Naive thymus-derived CD8-positive, alpha-beta T cell (primary cell): Measurements from ENCODE around the gene FREM3. TPM values are rescaled to one million over a fixed set of nuclear protein-coding genes. Genes with fewer than 3 reads are reported as not detected.
A peak's percentile ranks its signal among the peaks of the same experiment; 100 is the strongest.
"Not testable (repeated sequence)": the region's sequence is repeated elsewhere in the genome, so short reads cannot be mapped to it uniquely, and the experiment has no call there.

Experiments used
- ATAC-seq, 2 donors: fragments of 150-1000 bp; cut with Tn5 transposase in 1 of 2; sonication (Bioruptor Pico), chemical (Tn5 transposase) in 1 of 2; 1 replicate in 1 of 2; 2 replicates in 1 of 2; pipeline ENCODE4 v1.10.0; 2021; ENCODE audit warnings: mild to moderate bottlenecking in 2 of 2, moderate library complexity in 2 of 2
- POLR2A ChIA-PET: fragments of 350-600 bp; sonication (Branson Sonifier 250); formaldehyde crosslinking; loops from one replicate; lab custom pipeline; 2021; ENCODE audit warnings: antibody characterized with exemption; lab: Charles Lee
- DNase-seq, 10 donors: peaks; one replicate each; pipeline versions ENCODE4 v3.0.0 to v3.0.0-alpha.2; 2020 to 2022
- H3K27ac Mint-ChIP-seq, 10 donors: one replicate each; pipeline ENCODE4 v1.8.0; 2020 to 2022; ENCODE audit warnings: mild to moderate bottlenecking in 10 of 10, mixed read lengths in 10 of 10, moderate library complexity in 4 of 10, inconsistent platforms in 1 of 10
- H3K27me3 Mint-ChIP-seq, 5 donors: one replicate each; pipeline ENCODE4 v1.8.0; 2021 to 2022; ENCODE audit warnings: mixed read lengths in 5 of 5
- H3K36me3 Mint-ChIP-seq, 3 donors: one replicate each; pipeline ENCODE4 v1.8.0; 2020 to 2022; ENCODE audit warnings: mixed read lengths in 3 of 3, mild to moderate bottlenecking in 2 of 3, inconsistent platforms in 1 of 3
- H3K4me1 Mint-ChIP-seq, 4 donors: one replicate each; pipeline ENCODE4 v1.8.0; 2021 to 2022; ENCODE audit warnings: mixed read lengths in 4 of 4
- H3K4me3 Mint-ChIP-seq, 10 donors: one replicate each; pipeline ENCODE4 v1.8.0; 2020 to 2022; ENCODE audit warnings: mild to moderate bottlenecking in 10 of 10, mixed read lengths in 10 of 10, moderate library complexity in 6 of 10, inconsistent platforms in 1 of 10
- H3K9me3 Mint-ChIP-seq, 9 donors: one replicate each; pipeline ENCODE4 v1.8.0; 2020 to 2022; ENCODE audit warnings: mixed read lengths in 9 of 9, mild to moderate bottlenecking in 3 of 9, inconsistent platforms in 1 of 9, moderate library complexity in 1 of 9
- polyA plus RNA-seq, 3 donors: library from polyadenylated mRNA; unstranded; fragments of 300-500 nt; fragmentation: Illumina TruSeq; gene quantifications; one replicate each; pipeline ENCODE4 v1.2.3, GENCODE V29; 2021
- total RNA-seq, 8 experiments: library from RNA in 2 of 8; stranded (reverse) in 2 of 8; gene quantifications; one replicate each; pipeline ENCODE4 v1.2.3 and lab custom pipeline; 2021 to 2026

Gene FREM3
- total RNA-seq, result not detected
- not detected for polyA plus RNA-seq
- 0 reads per million in 6 experiments for total RNA-seq (lab: John Stamatoyannopoulos, UW)

- ATAC-seq (peak in 1 of 2 donors; percentile 25), DNase-seq (peak in 2 of 10 donors; percentile 7 to 9)
- H3K4me1 Mint-ChIP-seq, result peaks cover 9 to 19% (median 13%) of the 10 kb centered on the region in 4 donors
- peaks cover 0 to 18% (median 8%) of the 10 kb centered on the region in 3 donors for H3K36me3 Mint-ChIP-seq
- peaks cover 0 to 16% (median 3%) of the 10 kb centered on the region in 9 donors for H3K9me3 Mint-ChIP-seq
- H3K27me3 Mint-ChIP-seq, result peaks cover 13 to 60% (median 54%) of the 10 kb centered on the region in 5 donors
- H3K27ac Mint-ChIP-seq, result no peak within 1 kb of the TSS
- H3K4me3 Mint-ChIP-seq, result peak within 1 kb of the TSS; percentile 16 to 77 (median 70)
- POLR2A ChIA-PET, result no interaction called here
Measured at GRCh38 chr4:143700416-143701352, at the start of gene FREM3. Gene FREM3, minus strand, starts transcription at chr4:143700675. Its CDS starts 0 bp downstream, at chr4:143700675.

GRCh38 chr4:143745874-143746273 lies 45.4 kb upstream of the FREM3 start:
- H3K4me1 Mint-ChIP-seq, result no peaks in the 10 kb centered on the region
- no peak overlapping the region for H3K27ac Mint-ChIP-seq
- DNase-seq, result no peak
- POLR2A ChIA-PET, result no interaction called here
- ATAC-seq, result no peak
- peaks cover 0 to 4% (median 0%) of the 10 kb centered on the region in 3 donors for H3K36me3 Mint-ChIP-seq
- no peaks in the 10 kb centered on the region for H3K27me3 Mint-ChIP-seq
- H3K9me3 Mint-ChIP-seq, result no peaks in the 10 kb centered on the region
- no peak overlapping the region for H3K4me3 Mint-ChIP-seq

- no peak for ATAC-seq
- H3K4me1 Mint-ChIP-seq, result no peaks in the 10 kb centered on the region
Measured at GRCh38 chr4:143743591-143743990, 43.1 kb upstream of the FREM3 start.

GRCh38 chr4:143742834-143743233 lies 42.4 kb upstream of the FREM3 start:
- Mint-ChIP-seq H3K27ac (no peak overlapping the region), H3K27me3 (no peaks in the 10 kb centered on the region), H3K9me3 (no peaks in the 10 kb centered on the region), H3K4me3 (no peak overlapping the region), H3K36me3 (peaks cover 0 to 4% (median 0%) of the 10 kb centered on the region in 3 donors), H3K4me1 (no peaks in the 10 kb centered on the region)
- ATAC-seq, result no peak
- no peak for DNase-seq
- POLR2A ChIA-PET, result no interaction called here

More at GRCh38 chr4:143743591-143743990, 43.1 kb upstream of the FREM3 start:
- Mint-ChIP-seq H3K4me3 (no peak overlapping the region), H3K27me3 (no peaks in the 10 kb centered on the region), H3K27ac (no peak overlapping the region), H3K36me3 (peaks cover 0 to 4% (median 0%) of the 10 kb centered on the region in 3 donors), H3K9me3 (no peaks in the 10 kb centered on the region)
- DNase-seq, result no peak
- POLR2A ChIA-PET, result no interaction called here

- ATAC-seq, result no peak
- H3K9me3 Mint-ChIP-seq, result peaks cover 0 to 5% (median 0%) of the 10 kb centered on the region in 9 donors
- H3K27me3 Mint-ChIP-seq, result no peaks in the 10 kb centered on the region
- H3K36me3 Mint-ChIP-seq, result no peaks in the 10 kb centered on the region
- no peak for DNase-seq
- peaks cover 0 to 2% (median 0%) of the 10 kb centered on the region in 4 donors for H3K4me1 Mint-ChIP-seq
- no peak overlapping the region for H3K27ac Mint-ChIP-seq
- POLR2A ChIA-PET, result no interaction called here
- no peak overlapping the region for H3K4me3 Mint-ChIP-seq
Measured at GRCh38 chr4:143736861-143737260, 36.4 kb upstream of the FREM3 start.

GRCh38 chr4:143736061-143736460 lies 35.6 kb upstream of the FREM3 start:
- ATAC-seq, POLR2A ChIA-PET, H3K27me3 Mint-ChIP-seq, H3K4me3 Mint-ChIP-seq, H3K36me3 Mint-ChIP-seq, H3K9me3 Mint-ChIP-seq, H3K27ac Mint-ChIP-seq, H3K4me1 Mint-ChIP-seq, DNase-seq: not testable (repeated sequence)

GRCh38 chr4:143728166-143728565 lies 27.7 kb upstream of the FREM3 start:
- DNase-seq (no peak), ATAC-seq (no peak)
- H3K36me3 Mint-ChIP-seq, result no peaks in the 10 kb centered on the region
- no peaks in the 10 kb centered on the region for H3K27me3 Mint-ChIP-seq
- H3K9me3 Mint-ChIP-seq, result peaks cover 0 to 3% (median 0%) of the 10 kb centered on the region in 9 donors
- no peaks in the 10 kb centered on the region for H3K4me1 Mint-ChIP-seq
- no peak overlapping the region for H3K4me3 Mint-ChIP-seq
- POLR2A ChIA-PET, result no interaction called here
- H3K27ac Mint-ChIP-seq, result no peak overlapping the region

- no peaks in the 10 kb centered on the region for H3K4me1 Mint-ChIP-seq
- H3K9me3 Mint-ChIP-seq, result peaks cover 0 to 2% (median 0%) of the 10 kb centered on the region in 9 donors
- H3K27me3 Mint-ChIP-seq, result no peaks in the 10 kb centered on the region
- no peak overlapping the region for H3K27ac Mint-ChIP-seq
- no peaks in the 10 kb centered on the region for H3K36me3 Mint-ChIP-seq
- POLR2A ChIA-PET, result no interaction called here
- DNase-seq (no peak), ATAC-seq (no peak)
- H3K4me3 Mint-ChIP-seq, result no peak overlapping the region
Measured at GRCh38 chr4:143726714-143727113, 26.2 kb upstream of the FREM3 start.

- no peak for ATAC-seq
- Mint-ChIP-seq H3K9me3 (peaks cover 0 to 6% (median 0%) of the 10 kb centered on the region in 9 donors), H3K4me1 (no peaks in the 10 kb centered on the region), H3K27ac (no peak overlapping the region), H3K4me3 (no peak overlapping the region), H3K36me3 (no peaks in the 10 kb centered on the region), H3K27me3 (no peaks in the 10 kb centered on the region)
- POLR2A ChIA-PET, result no interaction called here
- no peak for DNase-seq
Measured at GRCh38 chr4:143721317-143721716, 20.8 kb upstream of the FREM3 start.

GRCh38 chr4:143718748-143719147 lies 18.3 kb upstream of the FREM3 start:
- H3K4me1 Mint-ChIP-seq, H3K4me3 Mint-ChIP-seq, H3K27ac Mint-ChIP-seq, H3K9me3 Mint-ChIP-seq, ATAC-seq, H3K36me3 Mint-ChIP-seq, H3K27me3 Mint-ChIP-seq, DNase-seq, POLR2A ChIA-PET: not testable (repeated sequence)

- no peak overlapping the region for H3K4me3 Mint-ChIP-seq
- no peak overlapping the region for H3K27ac Mint-ChIP-seq
- ATAC-seq (no peak), DNase-seq (no peak)
- POLR2A ChIA-PET, result no interaction called here
- no peaks in the 10 kb centered on the region for H3K36me3 Mint-ChIP-seq
- peaks cover 0 to 5% (median 0%) of the 10 kb centered on the region in 9 donors for H3K9me3 Mint-ChIP-seq
- no peaks in the 10 kb centered on the region for H3K27me3 Mint-ChIP-seq
- H3K4me1 Mint-ChIP-seq, result no peaks in the 10 kb centered on the region
Measured at GRCh38 chr4:143713955-143714625, 13.6 kb upstream of the FREM3 start.

GRCh38 chr4:143713553-143713952 lies 13.1 kb upstream of the FREM3 start:
- H3K4me3 Mint-ChIP-seq, result no peak overlapping the region
- peaks cover 0 to 1% (median 0%) of the 10 kb centered on the region in 5 donors for H3K27me3 Mint-ChIP-seq
- ATAC-seq (no peak), DNase-seq (no peak)
- no peaks in the 10 kb centered on the region for H3K36me3 Mint-ChIP-seq
- H3K4me1 Mint-ChIP-seq, result peaks cover 0 to 2% (median 0%) of the 10 kb centered on the region in 4 donors
- POLR2A ChIA-PET, result no interaction called here
- H3K27ac Mint-ChIP-seq, result no peak overlapping the region
- peaks cover 0 to 9% (median 0%) of the 10 kb centered on the region in 9 donors for H3K9me3 Mint-ChIP-seq

- POLR2A ChIA-PET, result no interaction called here
- no peak overlapping the region for H3K27ac Mint-ChIP-seq
- DNase-seq, result no peak
- no peak overlapping the region for H3K4me3 Mint-ChIP-seq
- no peak for ATAC-seq
- H3K27me3 Mint-ChIP-seq, result peaks cover 0 to 1% (median 0%) of the 10 kb centered on the region in 5 donors
- peaks cover 0 to 2% (median 0%) of the 10 kb centered on the region in 4 donors for H3K4me1 Mint-ChIP-seq
- H3K36me3 Mint-ChIP-seq, result no peaks in the 10 kb centered on the region
- H3K9me3 Mint-ChIP-seq, result peaks cover 0 to 13% (median 0%) of the 10 kb centered on the region in 9 donors
Measured at GRCh38 chr4:143712155-143712550, 11.7 kb upstream of the FREM3 start.
